Thyroid gland (tissue), 4 donors: ENCODE measurements around the gene TOP2A.

Experiments used
- CTCF ChIP-seq, 6 experiments: fragments of 200-600 bp in 3 of 6; fragments of 450-650 bp in 3 of 6; sonication (generic) in 3 of 6; IDR thresholded peaks; one replicate each; pipeline ENCODE4 v1.5.1; 2016 to 2019; ENCODE audit warnings: antibody characterized with exemption in 6 of 6, mild to moderate bottlenecking in 2 of 6, inconsistent platforms in 1 of 6, moderate library complexity in 1 of 6
- POLR2A ChIP-seq, 2 donors: fragments of 450-650 bp; IDR thresholded peaks; one replicate each; pipeline ENCODE4 v1.6.1; 2017; ENCODE audit warnings: antibody characterized with exemption in 2 of 2, mild to moderate bottlenecking in 2 of 2, moderate library complexity in 1 of 2

GRCh38 chr17:40352779-40353394, 64.8 kb downstream of the TOP2A start:
- TF ChIP-seq CTCF (IDR thresholded peaks at IDR 0.05), result no peak
- TF ChIP-seq POLR2A (IDR thresholded peaks at IDR 0.05), result no peak
